Measurements from ENCODE around the gene DNAJC12. TPM values are rescaled to one million over a fixed set of nuclear protein-coding genes. Genes with fewer than 3 reads are reported as not detected.
"Not testable (repeated sequence)": the region's sequence is repeated elsewhere in the genome, so short reads cannot be mapped to it uniquely, and the experiment has no call there.

The DNAJC12 gene
- polyA plus RNA-seq, 1 experiment: 0.13 TPM

- no peak for TF ChIP-seq CTCF (IDR thresholded peaks at IDR 0.05; ENCODE audit: insufficient read depth, low read depth, low read length)
- H3K36me3 ChIP-seq (ENCODE audit: control insufficient read depth, insufficient read depth, low read length): no peaks in the 10 kb centered on the region
- H3K4me3 ChIP-seq (ENCODE audit: low read depth, low read length): no peak overlapping the region
- POLR2A ChIA-PET: interaction anchor here (0.6 kb wide), 1 partner anchor 103 kb away, joined by 4 read pairs; no protein-coding TSS in a partner anchor
- CTCF ChIA-PET: interaction anchor here (0.9 to 1.1 kb wide), 2 partner anchors 23 to 125 kb away, joined by 3 read pairs; no protein-coding TSS in a partner anchor
- no peak for DNase-seq (ENCODE audit: low read depth)
- H3K27me3 ChIP-seq (ENCODE audit: control insufficient read depth, insufficient read depth, low read length): no peaks in the 10 kb centered on the region
Observed at GRCh38 chr10:67878133-67878532, 40.1 kb upstream of the DNAJC12 start.

GRCh38 chr10:67877421-67877820 is 39.4 kb upstream of the DNAJC12 start:
- not testable (repeated sequence) for H3K4me3 ChIP-seq (ENCODE audit: low read depth, low read length); H3K27me3 ChIP-seq (ENCODE audit: control insufficient read depth, insufficient read depth, low read length); DNase-seq (ENCODE audit: low read depth); H3K36me3 ChIP-seq (ENCODE audit: control insufficient read depth, insufficient read depth, low read length)
- ChIA-PET POLR2A (interaction anchor here (0.6 kb wide), 1 partner anchor 104 kb away, joined by 4 read pairs; no protein-coding TSS in a partner anchor), CTCF (interaction anchor here (0.6 to 1.1 kb wide), 3 partner anchors 16 to 126 kb away, joined by 3 read pairs; no protein-coding TSS in a partner anchor)

GRCh38 chr10:67875340-67876238 is 37.6 kb upstream of the DNAJC12 start:
- ChIA-PET CTCF (interaction anchor here (0.7 to 1.0 kb wide), 2 partner anchors 19 to 20 kb away, joined by 3 to 4 read pairs; no protein-coding TSS in a partner anchor), POLR2A (no interaction called here)
- DNase-seq (ENCODE audit: low read depth): no peak
- Histone ChIP-seq H3K36me3 (ENCODE audit: control insufficient read depth, insufficient read depth, low read length) (no peaks in the 10 kb centered on the region), H3K27me3 (ENCODE audit: control insufficient read depth, insufficient read depth, low read length) (no peaks in the 10 kb centered on the region), H3K4me3 (ENCODE audit: low read depth, low read length) (no peak overlapping the region)
- TF ChIP-seq CTCF (IDR thresholded peaks at IDR 0.05; ENCODE audit: insufficient read depth, low read depth, low read length): no peak

GRCh38 chr10:67869996-67870395 is 32.0 kb upstream of the DNAJC12 start:
- H3K4me3 ChIP-seq (ENCODE audit: low read depth, low read length): no peak overlapping the region
- no peak for DNase-seq (ENCODE audit: low read depth)
- no peaks in the 10 kb centered on the region for H3K27me3 ChIP-seq (ENCODE audit: control insufficient read depth, insufficient read depth, low read length)
- CTCF ChIA-PET: interaction anchor here (8.2 kb wide), 1 partner anchor 14 kb away, joined by 44 read pairs; no protein-coding TSS in a partner anchor
- TF ChIP-seq CTCF (IDR thresholded peaks at IDR 0.05; ENCODE audit: insufficient read depth, low read depth, low read length): no peak
- POLR2A ChIA-PET: no interaction called here
- H3K36me3 ChIP-seq (ENCODE audit: control insufficient read depth, insufficient read depth, low read length): no peaks in the 10 kb centered on the region

- POLR2A ChIA-PET: interaction anchor here (0.6 kb wide), 2 partner anchors 18 to 200 kb away, joined by 3 to 6 read pairs; no protein-coding TSS in a partner anchor
- no peak for DNase-seq (ENCODE audit: low read depth)
Observed at GRCh38 chr10:67868132-67868531, 30.1 kb upstream of the DNAJC12 start.

More at GRCh38 chr10:67868132-67868531, 30.1 kb upstream of the DNAJC12 start:
- no peak for TF ChIP-seq CTCF (IDR thresholded peaks at IDR 0.05; ENCODE audit: insufficient read depth, low read depth, low read length)
- H3K4me3 ChIP-seq (ENCODE audit: low read depth, low read length): no peak overlapping the region
- H3K27me3 ChIP-seq (ENCODE audit: control insufficient read depth, insufficient read depth, low read length): no peaks in the 10 kb centered on the region
- H3K36me3 ChIP-seq (ENCODE audit: control insufficient read depth, insufficient read depth, low read length): no peaks in the 10 kb centered on the region
- CTCF ChIA-PET: interaction anchor here (1.7 to 8.2 kb wide), 2 partner anchors 12 to 14 kb away, joined by 6 to 44 read pairs; no protein-coding TSS in a partner anchor

Measured in BJ (cell line).